Stimulated activated CD4-positive, alpha-beta T cell treated with anti-CD3 and anti-CD28 coated beads, Interleukin-15, amount 100 ng/mL, for 1 hour (primary cell): ENCODE data around the gene TLR4.

Source experiments
- DNase-seq, 2 donors: peaks; one replicate each; pipeline ENCODE4 v3.0.0-alpha.2; 2020; ENCODE audit warnings: low read depth in 1 of 2, low spot score in 1 of 2

The TLR4 gene

GRCh38 chr9:117704024-117704575 is at the start of gene TLR4:
TLR4 (plus strand) TSS chr9:117704403; CDS start chr9:117704473, 70 bp downstream.
- no peak for DNase-seq

GRCh38 chr9:117656002-117656401 is 48.2 kb upstream of the TLR4 start:
- no peak for DNase-seq

- DNase-seq = no peak
Observed at GRCh38 chr9:117662651-117663050, 41.6 kb upstream of the TLR4 start.

GRCh38 chr9:117664419-117664818 is 39.8 kb upstream of the TLR4 start:
- no peak for DNase-seq

GRCh38 chr9:117665601-117666385 is 38.4 kb upstream of the TLR4 start:
- DNase-seq = no peak

- no peak for DNase-seq
Observed at GRCh38 chr9:117671468-117671867, 32.7 kb upstream of the TLR4 start.

- DNase-seq = no peak
Observed at GRCh38 chr9:117672369-117672768, 31.8 kb upstream of the TLR4 start.

GRCh38 chr9:117677572-117677971 is 26.6 kb upstream of the TLR4 start:
- DNase-seq = no peak

- DNase-seq = no peak
Observed at GRCh38 chr9:117678871-117679270, 25.3 kb upstream of the TLR4 start.

GRCh38 chr9:117679416-117679815 is 24.8 kb upstream of the TLR4 start:
- no peak for DNase-seq

- no peak for DNase-seq
Observed at GRCh38 chr9:117681888-117682287, 22.3 kb upstream of the TLR4 start.

GRCh38 chr9:117682955-117683710 is 21.1 kb upstream of the TLR4 start:
- no peak for DNase-seq

GRCh38 chr9:117687532-117687931 is 16.7 kb upstream of the TLR4 start:
- DNase-seq = no peak

GRCh38 chr9:117691367-117691766 is 12.8 kb upstream of the TLR4 start:
- no peak for DNase-seq

GRCh38 chr9:117696154-117696553 is 8.0 kb upstream of the TLR4 start:
- no peak for DNase-seq

GRCh38 chr9:117697046-117697445 is 7.2 kb upstream of the TLR4 start:
- no peak for DNase-seq

GRCh38 chr9:117703537-117703936 is 666 bp upstream of the TLR4 start:
- DNase-seq = no peak

GRCh38 chr9:117704597-117704996 is 394 bp downstream of the TLR4 start:
- no peak for DNase-seq

- DNase-seq = no peak
Observed at GRCh38 chr9:117705386-117705785, 1.2 kb downstream of the TLR4 start.

GRCh38 chr9:117706421-117707116 is 2.4 kb downstream of the TLR4 start:
- no peak for DNase-seq

GRCh38 chr9:117707561-117707960 is 3.4 kb downstream of the TLR4 start:
- no peak for DNase-seq

- no peak for DNase-seq
Observed at GRCh38 chr9:117709936-117710335, 5.7 kb downstream of the TLR4 start.
